Sigmoid colon (tissue), 7 donors: Measurements from ENCODE around the gene THAP4. TPM values are rescaled to one million over a fixed set of nuclear protein-coding genes. Genes with fewer than 3 reads are reported as not detected.
A peak's percentile ranks its signal among the peaks of the same experiment; 100 is the strongest.

Experiments used
- DNase-seq: peaks from one replicate; pipeline ENCODE4 v3.0.0-alpha.2; 2019
- H3K27ac ChIP-seq, 4 donors: fragments of 200-600 bp; sonication (generic); one replicate each; pipeline ENCODE4 v1.5.1; 2016 to 2019; ENCODE audit warnings: mild to moderate bottlenecking in 1 of 4
- H3K27me3 ChIP-seq, 3 donors: fragments of 200-600 bp; sonication (generic); one replicate each; pipeline ENCODE4 v1.5.1; 2019; ENCODE audit warnings: mild to moderate bottlenecking in 1 of 3
- H3K36me3 ChIP-seq, 4 donors: fragments of 200-600 bp; sonication (generic); one replicate each; pipeline ENCODE4 v1.5.1; 2016 to 2019
- H3K4me1 ChIP-seq, 4 donors: fragments of 200-600 bp; sonication (generic); one replicate each; pipeline ENCODE4 v1.5.1; 2017 to 2019
- H3K4me3 ChIP-seq, 4 donors: fragments of 200-600 bp; sonication (generic); one replicate each; pipeline ENCODE4 v1.5.1; 2017 to 2019; ENCODE audit warnings: mild to moderate bottlenecking in 2 of 4, moderate library complexity in 1 of 4
- H3K9me3 ChIP-seq, 4 donors: fragments of 200-600 bp in 3 of 4; sonication (generic) in 3 of 4; one replicate each; pipeline versions ENCODE4 v1.5.1 to v1.6.1; 2013 to 2019
- CTCF ChIP-seq, 4 experiments: fragments of 450-650 bp in 3 of 4; fragments of 200-600 bp in 1 of 4; IDR thresholded peaks; one replicate each; pipeline ENCODE4 v1.5.1; 2016 to 2019; ENCODE audit warnings: antibody characterized with exemption in 4 of 4, mild to moderate bottlenecking in 3 of 4, moderate library complexity in 2 of 4
- EP300 ChIP-seq, 4 donors: sonication (generic); formaldehyde crosslinking; IDR thresholded peaks; one replicate each; pipeline ENCODE4 v1.6.1; 2017; ENCODE audit warnings: antibody characterized with exemption in 4 of 4
- POLR2A ChIP-seq, 2 donors: fragments of 450-650 bp; IDR thresholded peaks; one replicate each; pipeline ENCODE4 v1.6.1; 2016; ENCODE audit warnings: antibody characterized with exemption in 2 of 2, mild to moderate bottlenecking in 2 of 2, moderate library complexity in 2 of 2
- POLR2AphosphoS5 ChIP-seq, 4 donors: sonication (generic); formaldehyde crosslinking; IDR thresholded peaks; one replicate each; pipeline ENCODE4 v1.6.1; 2017; ENCODE audit warnings: antibody characterized with exemption in 4 of 4
- WGBS, 2 donors: extraction: QIAGEN DNeasy Blood & Tissue Kit; methylation state at CpG; one replicate each; pipeline ENCODE4 v1.1.7; 2013; 5-methylcytosine and 5-hydroxymethylcytosine counted together
- intact Hi-C: fragments of 100-400 bp; cut with DNase I; formaldehyde crosslinking; loops from one replicate; pipeline ENCODE4 v1.15.1; 2023
- polyA plus RNA-seq, 3 donors: library from polyadenylated mRNA; stranded (reverse); fragments of 200-250 nt; gene quantifications; one replicate each; pipeline ENCODE4 v1.2.3, GENCODE V29; 2013
- total RNA-seq, 4 donors: library from RNA; depleted of rRNA; stranded (reverse); fragments of >200 nt; gene quantifications; one replicate each; pipeline ENCODE4 v1.1.0, GENCODE V29; 2016
- donor health status: healthy with polysubstance abuse.
- donor health status: Bipolar disorder and iron deficiency.
- donor health status: healthy.

THAP4 gene
- total and polyA plus RNA-seq, 7 donors: 28.9 to 112 (median 44.7) TPM

- Histone ChIP-seq H3K9me3 (no peaks in the 10 kb centered on the region), H3K36me3 (peaks cover 1 to 28% (median 9%) of the 10 kb centered on the region in 4 donors), H3K4me1 (peaks cover 0 to 50% (median 38%) of the 10 kb centered on the region in 4 donors), H3K4me3 (no peak overlapping the region), H3K27me3 (no peaks in the 10 kb centered on the region), H3K27ac (peak overlapping the region in 2 of 4 donors; percentile 21 to 51)
- 74 to 79% methylated on average over 4 of the region's 4 CpGs for WGBS, 2 donors
- DNase-seq: no peak
- intact Hi-C loops: no loop called here
- TF ChIP-seq POLR2A (IDR thresholded peaks at IDR 0.05) (no peak), POLR2AphosphoS5 (IDR thresholded peaks at IDR 0.05) (no peak), CTCF (IDR thresholded peaks at IDR 0.05) (no peak), EP300 (IDR thresholded peaks at IDR 0.05) (no peak)
These were observed 12.4 kb upstream of the THAP4 start for GRCh38 chr2:241649404-241649803.

GRCh38 chr2:241648453-241648852 is 11.5 kb upstream of the THAP4 start:
- peaks cover 0 to 50% (median 38%) of the 10 kb centered on the region in 4 donors for H3K4me1 ChIP-seq
- no peak for DNase-seq
- no peaks in the 10 kb centered on the region for H3K27me3 ChIP-seq
- no peaks in the 10 kb centered on the region for H3K9me3 ChIP-seq
- peaks cover 0 to 26% (median 8%) of the 10 kb centered on the region in 4 donors for H3K36me3 ChIP-seq
- intact Hi-C loops: no loop called here
- H3K4me3 ChIP-seq: no peak overlapping the region
- WGBS, 2 donors: 83 to 86% methylated on average over 6 of the region's 6 CpGs
- peak overlapping the region in 3 of 4 donors; percentile 21 to 67 (median 33) for H3K27ac ChIP-seq
- TF ChIP-seq EP300 (IDR thresholded peaks at IDR 0.05): no peak

GRCh38 chr2:241645915-241646645 is 9.1 kb upstream of the THAP4 start:
- DNase-seq: no peak
- H3K27ac ChIP-seq: peak overlapping the region in 2 of 4 donors; percentile 55 to 62
- H3K27me3 ChIP-seq: no peaks in the 10 kb centered on the region
- no peak overlapping the region for H3K4me3 ChIP-seq
- intact Hi-C loops: no loop called here
- no peak for TF ChIP-seq CTCF (IDR thresholded peaks at IDR 0.05)
- TF ChIP-seq EP300 (IDR thresholded peaks at IDR 0.05): no peak
- TF ChIP-seq POLR2A (IDR thresholded peaks at IDR 0.05): no peak
- no peak for TF ChIP-seq POLR2AphosphoS5 (IDR thresholded peaks at IDR 0.05)
- peaks cover 0 to 3% (median 1%) of the 10 kb centered on the region in 4 donors for H3K36me3 ChIP-seq
- H3K4me1 ChIP-seq: peaks cover 0 to 60% (median 47%) of the 10 kb centered on the region in 4 donors
- no peaks in the 10 kb centered on the region for H3K9me3 ChIP-seq
- WGBS, 2 donors: 72 to 84% methylated on average over 14 of the region's 14 CpGs

- peaks cover 0 to 68% (median 55%) of the 10 kb centered on the region in 4 donors for H3K4me1 ChIP-seq
- H3K27me3 ChIP-seq: no peaks in the 10 kb centered on the region
- DNase-seq: no peak
- H3K36me3 ChIP-seq: no peaks in the 10 kb centered on the region
- no peaks in the 10 kb centered on the region for H3K9me3 ChIP-seq
- H3K4me3 ChIP-seq: no peak overlapping the region
- no peak for TF ChIP-seq CTCF (IDR thresholded peaks at IDR 0.05)
- no peak for TF ChIP-seq POLR2A (IDR thresholded peaks at IDR 0.05)
- no peak for TF ChIP-seq EP300 (IDR thresholded peaks at IDR 0.05)
- TF ChIP-seq POLR2AphosphoS5 (IDR thresholded peaks at IDR 0.05): no peak
- intact Hi-C loops: no loop called here
- no peak overlapping the region for H3K27ac ChIP-seq
- 82 to 87% methylated on average over 26 of the region's 26 CpGs for WGBS, 2 donors
These were observed 8.3 kb upstream of the THAP4 start for GRCh38 chr2:241645056-241645914.

GRCh38 chr2:241641631-241642030 is 4.7 kb upstream of the THAP4 start:
- no peaks in the 10 kb centered on the region for H3K9me3 ChIP-seq
- H3K36me3 ChIP-seq: no peaks in the 10 kb centered on the region
- intact Hi-C loops: no loop called here
- H3K4me1 ChIP-seq: peaks cover 0 to 58% (median 48%) of the 10 kb centered on the region in 4 donors
- WGBS, 2 donors: 33 to 71% methylated on average over 2 of the region's 2 CpGs
- no peak overlapping the region for H3K4me3 ChIP-seq
- H3K27ac ChIP-seq: peak overlapping the region in 1 of 4 donors; percentile 61
- H3K27me3 ChIP-seq: no peaks in the 10 kb centered on the region
- no peak for TF ChIP-seq POLR2A (IDR thresholded peaks at IDR 0.05)
- no peak for TF ChIP-seq EP300 (IDR thresholded peaks at IDR 0.05)
- TF ChIP-seq POLR2AphosphoS5 (IDR thresholded peaks at IDR 0.05): no peak
- TF ChIP-seq CTCF (IDR thresholded peaks at IDR 0.05): no peak
- no peak for DNase-seq
